Measurements from ENCODE around the gene NAMPT.
"Not testable (repeated sequence)": the region's sequence is repeated elsewhere in the genome, so short reads cannot be mapped to it uniquely, and the experiment has no call there.

NAMPT gene

GRCh38 chr7:106284714-106285050 is at the start of gene NAMPT:
TSS of gene NAMPT (minus strand) at chr7:106284983. CDS start at chr7:106284884, 99 bp downstream.
- Histone ChIP-seq H3K4me3 (peak within 1 kb of the TSS; percentile 81), H3K36me3 (ENCODE audit: insufficient read depth, low read length) (no peaks in the 10 kb centered on the region), H3K9ac (ENCODE audit: insufficient read length) (peak within 1 kb of the TSS; percentile 80), H3K27ac (peak within 1 kb of the TSS; percentile 40; the same call in 1 of the 2 replicates), H3K9me3 (ENCODE audit: low read depth, low read length) (no peaks in the 10 kb centered on the region)
- DNase-seq (ENCODE audit: low read depth, low spot score): no peak
- no peak for TF ChIP-seq FOXP2 (optimal IDR thresholded peaks at IDR 0.05; ENCODE audit: control extremely low read depth, extremely low read length, insufficient read depth)
- TF ChIP-seq EZH2 (IDR thresholded peaks at IDR 0.05): no peak
- TF ChIP-seq POLR2AphosphoS5 (IDR thresholded peaks at IDR 0.05; ENCODE audit: borderline replicate concordance, low read depth, low read length): no peak; the same call in 1 of the 2 replicates

GRCh38 chr7:106332201-106332600 is 47.4 kb upstream of the NAMPT start:
- H3K4me3 ChIP-seq: no peak overlapping the region
- DNase-seq (ENCODE audit: low read depth, low spot score): no peak
- H3K36me3 ChIP-seq (ENCODE audit: insufficient read depth, low read length): no peaks in the 10 kb centered on the region
- H3K9me3 ChIP-seq (ENCODE audit: low read depth, low read length): no peaks in the 10 kb centered on the region
- no peak for TF ChIP-seq EZH2 (IDR thresholded peaks at IDR 0.05)
- TF ChIP-seq POLR2AphosphoS5 (IDR thresholded peaks at IDR 0.05; ENCODE audit: borderline replicate concordance, low read depth, low read length): no peak
- no peak for TF ChIP-seq FOXP2 (optimal IDR thresholded peaks at IDR 0.05; ENCODE audit: control extremely low read depth, extremely low read length, insufficient read depth)
- H3K9ac ChIP-seq (ENCODE audit: insufficient read length): no peak overlapping the region
- no peak overlapping the region for H3K27ac ChIP-seq

- H3K9me3 ChIP-seq (ENCODE audit: low read depth, low read length): no peaks in the 10 kb centered on the region
- no peak for TF ChIP-seq FOXP2 (optimal IDR thresholded peaks at IDR 0.05; ENCODE audit: control extremely low read depth, extremely low read length, insufficient read depth)
- TF ChIP-seq POLR2AphosphoS5 (IDR thresholded peaks at IDR 0.05; ENCODE audit: borderline replicate concordance, low read depth, low read length): no peak
- no peak for TF ChIP-seq EZH2 (IDR thresholded peaks at IDR 0.05)
- H3K4me3 ChIP-seq: no peak overlapping the region
- DNase-seq (ENCODE audit: low read depth, low spot score): no peak
- H3K9ac ChIP-seq (ENCODE audit: insufficient read length): no peak overlapping the region
- no peaks in the 10 kb centered on the region for H3K36me3 ChIP-seq (ENCODE audit: insufficient read depth, low read length)
- H3K27ac ChIP-seq: no peak overlapping the region
These were observed 46.8 kb upstream of the NAMPT start for GRCh38 chr7:106331441-106332175.

- H3K36me3 ChIP-seq (ENCODE audit: insufficient read depth, low read length): no peaks in the 10 kb centered on the region
- no peak for TF ChIP-seq POLR2AphosphoS5 (IDR thresholded peaks at IDR 0.05; ENCODE audit: borderline replicate concordance, low read depth, low read length)
- TF ChIP-seq EZH2 (IDR thresholded peaks at IDR 0.05): no peak
- no peak for TF ChIP-seq FOXP2 (optimal IDR thresholded peaks at IDR 0.05; ENCODE audit: control extremely low read depth, extremely low read length, insufficient read depth)
- no peak overlapping the region for H3K4me3 ChIP-seq
- H3K27ac ChIP-seq: no peak overlapping the region
- no peaks in the 10 kb centered on the region for H3K9me3 ChIP-seq (ENCODE audit: low read depth, low read length)
- no peak for DNase-seq (ENCODE audit: low read depth, low spot score)
- no peak overlapping the region for H3K9ac ChIP-seq (ENCODE audit: insufficient read length)
These were observed 45.4 kb upstream of the NAMPT start for GRCh38 chr7:106329971-106330733.

- Histone ChIP-seq H3K36me3 (ENCODE audit: insufficient read depth, low read length) (no peaks in the 10 kb centered on the region), H3K9ac (ENCODE audit: insufficient read length) (no peak overlapping the region), H3K27ac (no peak overlapping the region), H3K9me3 (ENCODE audit: low read depth, low read length) (no peaks in the 10 kb centered on the region), H3K4me3 (no peak overlapping the region)
- TF ChIP-seq FOXP2 (optimal IDR thresholded peaks at IDR 0.05; ENCODE audit: control extremely low read depth, extremely low read length, insufficient read depth) (no peak), POLR2AphosphoS5 (IDR thresholded peaks at IDR 0.05; ENCODE audit: borderline replicate concordance, low read depth, low read length) (no peak), EZH2 (IDR thresholded peaks at IDR 0.05) (no peak)
- no peak for DNase-seq (ENCODE audit: low read depth, low spot score)
These were observed 44.6 kb upstream of the NAMPT start for GRCh38 chr7:106329408-106329807.

- no peak overlapping the region for H3K4me3 ChIP-seq
- TF ChIP-seq POLR2AphosphoS5 (IDR thresholded peaks at IDR 0.05; ENCODE audit: borderline replicate concordance, low read depth, low read length) (no peak), EZH2 (IDR thresholded peaks at IDR 0.05) (no peak), FOXP2 (optimal IDR thresholded peaks at IDR 0.05; ENCODE audit: control extremely low read depth, extremely low read length, insufficient read depth) (no peak)
- H3K36me3 ChIP-seq (ENCODE audit: insufficient read depth, low read length): no peaks in the 10 kb centered on the region
- H3K9me3 ChIP-seq (ENCODE audit: low read depth, low read length): no peaks in the 10 kb centered on the region
- DNase-seq (ENCODE audit: low read depth, low spot score): no peak
- H3K27ac ChIP-seq: no peak overlapping the region
- H3K9ac ChIP-seq (ENCODE audit: insufficient read length): no peak overlapping the region
These were observed 43.0 kb upstream of the NAMPT start for GRCh38 chr7:106327538-106328481.

- Histone ChIP-seq H3K27ac (no peak overlapping the region), H3K9ac (ENCODE audit: insufficient read length) (no peak overlapping the region), H3K36me3 (ENCODE audit: insufficient read depth, low read length) (no peaks in the 10 kb centered on the region), H3K4me3 (no peak overlapping the region), H3K9me3 (ENCODE audit: low read depth, low read length) (no peaks in the 10 kb centered on the region)
- TF ChIP-seq POLR2AphosphoS5 (IDR thresholded peaks at IDR 0.05; ENCODE audit: borderline replicate concordance, low read depth, low read length) (no peak), EZH2 (IDR thresholded peaks at IDR 0.05) (no peak)
- no peak for DNase-seq (ENCODE audit: low read depth, low spot score)
These were observed 42.1 kb upstream of the NAMPT start for GRCh38 chr7:106326594-106327537.

- not testable (repeated sequence) for H3K9ac ChIP-seq (ENCODE audit: insufficient read length); H3K36me3 ChIP-seq (ENCODE audit: insufficient read depth, low read length); H3K4me3 ChIP-seq; DNase-seq (ENCODE audit: low read depth, low spot score); H3K9me3 ChIP-seq (ENCODE audit: low read depth, low read length); H3K27ac ChIP-seq
These were observed 39.7 kb upstream of the NAMPT start for GRCh38 chr7:106324509-106324908.

- not testable (repeated sequence) for H3K4me3 ChIP-seq; H3K9ac ChIP-seq (ENCODE audit: insufficient read length); H3K9me3 ChIP-seq (ENCODE audit: low read depth, low read length); H3K36me3 ChIP-seq (ENCODE audit: insufficient read depth, low read length); DNase-seq (ENCODE audit: low read depth, low spot score); H3K27ac ChIP-seq
These were observed 35.5 kb upstream of the NAMPT start for GRCh38 chr7:106320254-106320770.

Data from SK-N-MC (cell line).